Retinal pigment epithelial cell (primary cell): ENCODE results near the gene TTC21A.

Experiments
- DNase-seq: peaks from one replicate; pipeline ENCODE4 v3.0.0-alpha.2; 2010; ENCODE audit warnings: low read depth
- H3K4me3 ChIP-seq: 2 replicates; pipeline ENCODE4 v1.5.1; 2011; ENCODE audit warnings: mild to moderate bottlenecking, low read length, control low read depth, moderate library complexity
- TF ChIP-seq, protein P1 (sequence below): conservative IDR thresholded peaks from 2 replicates; pipeline ENCODE4 v1.5.1; 2011; ENCODE audit warnings: low read depth, low read length, control low read depth, inconsistent platforms

The TTC21A gene

DNA sequence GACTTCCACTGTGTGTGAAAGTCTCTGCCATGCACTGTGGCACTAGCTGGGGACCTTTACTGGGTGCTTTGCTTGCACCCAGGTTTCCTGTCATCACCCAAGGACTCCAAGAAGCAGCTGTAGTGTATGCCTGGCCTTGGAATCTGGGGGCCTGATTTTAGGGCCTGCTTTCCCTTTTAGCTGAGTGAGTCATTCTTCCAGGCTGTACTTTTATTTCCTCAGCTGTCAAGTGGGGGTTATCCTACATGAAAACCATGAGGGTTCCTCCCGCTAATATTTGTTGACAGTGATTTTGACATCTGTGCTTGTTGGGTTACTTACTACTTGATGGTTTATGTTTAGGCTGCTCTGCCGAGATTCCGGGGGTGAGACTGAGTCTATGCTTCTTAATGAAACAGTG, 18.6 kb upstream of the TTC21A start:
- no peak for DNase-seq
- H3K4me3 ChIP-seq, result no peak overlapping the region
- TF ChIP-seq, protein P1, sequence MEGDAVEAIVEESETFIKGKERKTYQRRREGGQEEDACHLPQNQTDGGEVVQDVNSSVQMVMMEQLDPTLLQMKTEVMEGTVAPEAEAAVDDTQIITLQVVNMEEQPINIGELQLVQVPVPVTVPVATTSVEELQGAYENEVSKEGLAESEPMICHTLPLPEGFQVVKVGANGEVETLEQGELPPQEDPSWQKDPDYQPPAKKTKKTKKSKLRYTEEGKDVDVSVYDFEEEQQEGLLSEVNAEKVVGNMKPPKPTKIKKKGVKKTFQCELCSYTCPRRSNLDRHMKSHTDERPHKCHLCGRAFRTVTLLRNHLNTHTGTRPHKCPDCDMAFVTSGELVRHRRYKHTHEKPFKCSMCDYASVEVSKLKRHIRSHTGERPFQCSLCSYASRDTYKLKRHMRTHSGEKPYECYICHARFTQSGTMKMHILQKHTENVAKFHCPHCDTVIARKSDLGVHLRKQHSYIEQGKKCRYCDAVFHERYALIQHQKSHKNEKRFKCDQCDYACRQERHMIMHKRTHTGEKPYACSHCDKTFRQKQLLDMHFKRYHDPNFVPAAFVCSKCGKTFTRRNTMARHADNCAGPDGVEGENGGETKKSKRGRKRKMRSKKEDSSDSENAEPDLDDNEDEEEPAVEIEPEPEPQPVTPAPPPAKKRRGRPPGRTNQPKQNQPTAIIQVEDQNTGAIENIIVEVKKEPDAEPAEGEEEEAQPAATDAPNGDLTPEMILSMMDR, result no peak

DNA sequence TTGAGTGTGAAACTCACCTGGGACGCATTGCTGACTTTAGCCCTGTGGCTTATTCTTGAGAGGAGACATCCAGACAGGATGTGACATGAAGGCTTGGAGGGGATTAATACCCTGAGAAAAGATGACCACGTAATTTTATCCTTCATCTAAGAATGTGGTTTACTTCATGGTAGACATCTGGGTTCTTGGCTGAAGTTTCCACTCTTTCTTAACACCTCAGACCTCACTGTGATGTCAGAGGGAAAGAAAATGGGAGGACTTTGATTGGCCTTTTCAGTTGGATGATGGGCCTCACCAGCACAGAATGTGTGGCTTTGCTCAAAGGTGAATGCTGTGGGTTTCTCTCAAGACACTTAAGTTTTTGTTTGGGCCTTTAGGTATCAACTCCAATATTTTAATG, 16.6 kb upstream of the TTC21A start:
- TF ChIP-seq, protein P1, result no peak
- no peak for DNase-seq
- no peak overlapping the region for H3K4me3 ChIP-seq

DNA sequence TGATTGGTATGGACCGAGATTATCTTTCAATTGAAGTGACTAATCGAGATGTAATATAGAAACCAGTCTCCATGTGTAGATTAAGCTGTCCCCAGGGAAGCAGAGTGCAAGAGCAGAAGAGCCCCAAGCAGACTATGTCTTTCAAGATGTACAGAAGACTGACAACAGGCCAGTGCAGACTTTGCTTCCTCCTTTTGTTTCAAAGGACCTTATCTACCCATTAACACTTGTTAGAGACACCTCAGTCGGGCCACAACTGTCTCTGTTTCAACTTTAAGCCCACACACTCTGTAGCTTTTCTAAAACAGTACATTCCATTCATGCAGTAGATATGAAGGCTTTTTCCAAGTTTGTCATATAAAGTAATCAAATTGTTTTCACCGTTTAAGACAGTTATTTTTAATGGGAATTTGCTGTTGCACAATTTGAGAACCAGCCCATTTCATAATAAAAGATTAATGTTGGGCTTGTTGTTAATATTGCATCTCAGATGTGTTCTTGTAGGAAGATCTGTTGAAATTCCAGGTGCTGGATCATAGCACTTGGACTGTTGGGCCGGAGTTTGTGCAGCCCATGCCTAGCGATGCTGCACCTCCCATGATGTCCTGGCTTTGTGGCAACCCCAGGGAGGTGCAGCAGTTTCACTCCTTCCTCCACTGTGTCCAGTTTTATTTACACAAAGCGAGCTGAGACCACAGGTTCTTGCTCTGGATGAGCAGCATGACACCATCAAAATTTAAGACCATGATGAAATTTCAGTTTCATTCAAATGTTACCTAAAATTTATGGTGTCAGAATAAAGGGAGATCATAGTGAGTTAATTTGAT, 12.4 kb upstream of the TTC21A start:
- TF ChIP-seq, protein P1, result no peak
- no peak for DNase-seq
- no peak overlapping the region for H3K4me3 ChIP-seq

DNA sequence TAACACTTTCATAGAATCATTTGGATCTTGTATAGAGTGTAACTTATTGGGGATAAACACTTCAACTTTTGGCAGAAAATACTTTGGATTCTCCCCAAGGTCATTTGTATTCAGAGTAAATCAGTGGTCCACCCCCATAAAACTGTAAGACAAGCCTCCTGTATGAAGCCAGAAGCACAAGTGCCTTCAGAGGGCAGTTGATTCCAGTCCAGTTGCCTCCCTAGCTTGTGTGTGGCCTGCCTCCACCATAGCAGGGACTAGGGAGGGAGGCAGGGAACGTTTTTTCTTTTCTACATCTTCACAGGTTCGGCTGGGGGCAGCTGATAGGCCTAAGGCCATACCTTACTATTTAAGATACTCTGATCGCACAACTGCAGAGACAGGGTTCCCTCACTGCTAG, 11.7 kb upstream of the TTC21A start:
- DNase-seq, result no peak
- TF ChIP-seq, protein P1, result no peak
- H3K4me3 ChIP-seq, result no peak overlapping the region

DNA sequence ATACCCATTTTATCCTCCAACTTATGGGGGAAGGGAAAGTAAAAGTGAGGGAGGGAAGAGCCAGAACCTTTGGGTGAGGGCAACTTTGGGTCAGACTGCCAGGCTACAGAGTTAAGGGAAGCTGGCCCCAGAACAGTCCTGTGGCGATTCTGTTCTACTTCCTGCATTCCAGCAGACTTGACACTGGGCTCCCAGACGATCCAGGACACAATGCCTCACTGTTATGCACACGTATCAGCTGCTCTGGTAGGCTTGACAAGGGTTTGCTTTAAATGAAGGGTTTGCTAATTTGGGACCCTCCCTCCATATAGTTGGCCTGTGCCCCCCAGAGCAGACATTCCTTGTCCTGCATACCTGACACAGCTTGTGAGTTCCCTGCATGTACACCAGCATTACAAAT, 10.7 kb upstream of the TTC21A start:
- TF ChIP-seq, protein P1, result no peak
- DNase-seq, result no peak
- no peak overlapping the region for H3K4me3 ChIP-seq

DNA sequence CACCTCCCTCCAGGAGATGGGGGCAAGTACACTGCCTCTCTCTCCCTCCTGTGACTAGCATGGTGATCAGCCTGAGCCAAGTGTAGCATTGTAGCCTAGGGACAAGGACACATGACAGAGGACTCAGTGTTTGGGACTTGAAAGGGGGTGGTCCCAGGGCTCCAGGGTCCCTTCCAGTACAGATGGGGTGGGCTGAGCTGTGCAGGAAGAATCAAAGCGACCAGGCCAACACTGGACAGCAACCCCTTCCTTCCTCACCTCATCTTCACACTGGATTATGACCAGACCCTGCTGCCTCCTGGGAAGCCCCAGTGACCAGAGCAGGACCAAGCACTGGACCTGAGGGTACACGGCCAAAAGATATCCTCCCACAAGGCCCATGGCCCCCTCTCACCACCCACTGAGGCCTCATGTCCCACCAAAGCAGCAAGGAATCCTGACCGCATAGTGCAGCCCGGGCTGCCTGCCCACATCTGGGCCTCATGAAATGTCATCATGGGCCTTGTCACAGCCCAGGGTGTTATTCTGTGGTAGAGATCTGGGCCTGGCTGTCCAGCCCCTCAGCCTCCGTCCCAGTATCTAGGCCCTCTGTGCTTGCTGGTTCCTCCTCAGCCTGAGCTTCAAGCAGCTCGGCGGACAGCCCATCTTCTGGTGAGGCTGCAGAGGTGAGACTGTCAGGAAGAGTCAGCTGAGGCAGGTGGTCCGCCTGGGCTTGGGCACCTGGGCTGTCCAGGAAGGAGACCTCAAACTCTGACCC, 9.6 kb upstream of the TTC21A start:
- H3K4me3 ChIP-seq, result no peak overlapping the region
- no peak for DNase-seq
- TF ChIP-seq, protein P1, result no peak
